Adipocyte (in vitro differentiated cells): Measurements from ENCODE around the gene LY6G6F.

Experiments
- DNase-seq: peaks from one replicate; pipeline ENCODE4 v3.0.0-alpha.2; 2015; ENCODE audit warnings: low read depth
- H3K27me3 ChIP-seq: replicated peaks from 2 replicates; pipeline ENCODE4 v1.7.0; 2013; ENCODE audit warnings: mild to moderate bottlenecking, low read length, moderate library complexity; ENCODE audit not compliant: control insufficient read depth, insufficient read depth
- H3K36me3 ChIP-seq: 2 replicates; pipeline ENCODE4 v1.7.0; 2013; ENCODE audit warnings: low read length, mild to moderate bottlenecking, moderate library complexity; ENCODE audit not compliant: control insufficient read depth, insufficient read depth, severe bottlenecking
- H3K4me1 ChIP-seq: 2 replicates; pipeline ENCODE4 v1.7.0; 2013; ENCODE audit warnings: mild to moderate bottlenecking, low read length, moderate library complexity; ENCODE audit not compliant: control insufficient read depth, insufficient read depth
- H3K4me3 ChIP-seq: 2 replicates; pipeline ENCODE4 v1.7.0; 2013; ENCODE audit warnings: mild to moderate bottlenecking, low read length, moderate library complexity
- H3K9ac ChIP-seq: 2 replicates; pipeline ENCODE4 v1.7.0; 2013; ENCODE audit warnings: mild to moderate bottlenecking, low read length, moderate library complexity
- H3K9me3 ChIP-seq: 2 replicates; pipeline ENCODE4 v1.7.0; 2013; ENCODE audit warnings: mild to moderate bottlenecking, low read length, moderate library complexity; ENCODE audit not compliant: control insufficient read depth

Gene LY6G6F

DNA sequence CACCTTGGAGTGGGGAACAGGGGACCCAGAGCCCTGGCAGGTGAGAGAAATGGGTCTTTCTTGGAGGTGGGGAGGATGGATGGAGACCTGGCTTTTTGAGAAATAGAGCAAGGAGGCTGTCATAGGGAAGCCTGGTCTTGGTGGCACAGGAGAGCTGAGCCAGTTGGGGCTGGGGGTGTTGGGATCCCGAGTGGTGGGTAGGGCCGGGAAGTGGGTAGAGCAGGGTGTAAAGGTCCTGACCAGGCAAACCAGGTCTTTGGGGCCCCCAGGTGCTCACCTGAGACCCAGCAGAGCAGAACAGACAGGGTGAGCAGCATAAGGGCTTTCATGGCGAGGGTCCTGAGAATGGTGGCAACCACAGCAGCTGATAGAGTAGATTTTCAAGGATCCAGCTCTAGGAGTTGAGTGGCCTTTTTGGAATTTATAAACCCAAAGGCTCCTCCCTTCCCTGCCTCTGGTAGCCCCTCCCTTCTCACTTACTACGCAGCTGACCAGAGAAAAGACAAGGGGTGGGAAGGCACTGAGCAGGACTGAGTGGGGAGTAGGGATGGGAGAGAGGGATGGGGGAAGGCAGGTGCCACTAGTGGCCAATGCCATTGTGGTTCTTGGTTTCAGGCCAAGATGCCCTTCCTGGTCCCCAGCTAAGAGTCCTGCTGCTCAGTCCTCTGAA is 14.8 kb downstream of the LY6G6F start, which contains the start of gene LY6G6C:
LY6G6C (minus strand) TSS at position 396 of the 670 bp plus-strand sequence; CDS start at position 329, 67 bp downstream.
- no peaks in the 10 kb centered on the region for H3K9me3 ChIP-seq
- H3K9ac ChIP-seq = no peak within 1 kb of the TSS
- no peak for DNase-seq
- no peaks in the 10 kb centered on the region for H3K4me1 ChIP-seq
- H3K27me3 ChIP-seq = peaks cover 2% of the 10 kb centered on the region
- H3K4me3 ChIP-seq = no peak within 1 kb of the TSS
- H3K36me3 ChIP-seq = peaks cover 5% of the 10 kb centered on the region

DNA sequence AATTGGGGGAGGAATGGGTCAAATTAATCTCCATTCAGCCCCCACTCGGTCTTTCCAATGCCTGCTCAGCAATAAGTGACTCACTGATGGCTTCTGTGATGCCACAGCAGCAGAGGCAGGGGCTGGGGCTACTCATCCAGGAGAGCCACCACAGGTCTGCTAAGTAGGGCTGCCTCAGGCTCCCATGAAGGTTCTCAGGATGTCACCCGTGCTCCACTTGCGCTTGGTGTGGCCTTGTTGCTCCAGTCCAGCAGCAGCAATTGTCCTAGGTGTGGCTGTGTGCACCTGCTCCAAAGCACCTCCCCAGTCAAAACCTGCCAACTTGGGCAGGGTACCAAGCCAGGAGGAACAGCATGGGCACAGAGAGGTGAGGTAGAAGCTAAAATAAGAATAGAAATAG is 15.5 kb downstream of the LY6G6F start:
- Histone ChIP-seq H3K4me1 (peaks cover 3% of the 10 kb centered on the region), H3K9ac (no peak overlapping the region), H3K4me3 (no peak overlapping the region), H3K9me3 (no peaks in the 10 kb centered on the region), H3K27me3 (peaks cover 2% of the 10 kb centered on the region), H3K36me3 (peaks cover 11% of the 10 kb centered on the region)
- DNase-seq = no peak

DNA sequence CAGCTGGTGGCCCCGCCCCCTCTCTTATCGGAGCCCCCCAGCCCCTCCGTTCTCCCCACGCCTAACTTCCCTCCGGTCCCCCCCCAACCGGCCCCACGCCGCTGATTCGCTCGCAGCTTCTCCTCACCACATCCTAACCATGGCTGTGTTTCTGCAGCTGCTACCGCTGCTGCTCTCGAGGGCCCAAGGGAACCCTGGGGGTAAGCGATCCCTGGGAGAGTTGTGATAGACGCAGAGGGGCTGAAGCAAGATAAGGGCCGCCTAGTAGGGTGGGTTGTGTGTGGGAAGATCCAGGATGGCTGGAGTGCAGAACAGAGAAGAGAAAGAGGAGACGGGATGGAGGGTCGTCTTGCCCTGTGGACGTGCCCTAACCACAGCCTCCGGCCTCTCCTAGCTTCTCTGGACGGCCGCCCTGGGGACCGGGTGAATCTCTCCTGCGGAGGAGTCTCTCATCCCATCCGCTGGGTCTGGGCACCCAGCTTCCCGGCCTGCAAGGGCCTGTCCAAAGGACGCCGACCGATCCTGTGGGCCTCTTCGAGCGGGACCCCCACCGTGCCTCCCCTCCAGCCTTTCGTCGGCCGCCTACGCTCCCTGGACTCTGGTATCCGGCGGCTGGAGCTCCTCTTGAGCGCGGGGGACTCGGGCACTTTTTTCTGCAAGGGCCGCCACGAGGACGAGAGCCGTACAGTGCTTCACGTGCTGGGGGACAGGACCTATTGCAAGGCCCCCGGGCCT is 16.7 kb downstream of the LY6G6F start, which contains the start of gene MPIG6B:
MPIG6B (plus strand) TSS at position 129 of the 735 bp plus-strand sequence; CDS start at position 140, 11 bp downstream.
- Histone ChIP-seq H3K36me3 (peaks cover 15% of the 10 kb centered on the region), H3K9me3 (no peaks in the 10 kb centered on the region), H3K9ac (no peak within 1 kb of the TSS), H3K4me1 (peaks cover 13% of the 10 kb centered on the region), H3K4me3 (no peak within 1 kb of the TSS), H3K27me3 (peaks cover 2% of the 10 kb centered on the region)
- DNase-seq = no peak

DNA sequence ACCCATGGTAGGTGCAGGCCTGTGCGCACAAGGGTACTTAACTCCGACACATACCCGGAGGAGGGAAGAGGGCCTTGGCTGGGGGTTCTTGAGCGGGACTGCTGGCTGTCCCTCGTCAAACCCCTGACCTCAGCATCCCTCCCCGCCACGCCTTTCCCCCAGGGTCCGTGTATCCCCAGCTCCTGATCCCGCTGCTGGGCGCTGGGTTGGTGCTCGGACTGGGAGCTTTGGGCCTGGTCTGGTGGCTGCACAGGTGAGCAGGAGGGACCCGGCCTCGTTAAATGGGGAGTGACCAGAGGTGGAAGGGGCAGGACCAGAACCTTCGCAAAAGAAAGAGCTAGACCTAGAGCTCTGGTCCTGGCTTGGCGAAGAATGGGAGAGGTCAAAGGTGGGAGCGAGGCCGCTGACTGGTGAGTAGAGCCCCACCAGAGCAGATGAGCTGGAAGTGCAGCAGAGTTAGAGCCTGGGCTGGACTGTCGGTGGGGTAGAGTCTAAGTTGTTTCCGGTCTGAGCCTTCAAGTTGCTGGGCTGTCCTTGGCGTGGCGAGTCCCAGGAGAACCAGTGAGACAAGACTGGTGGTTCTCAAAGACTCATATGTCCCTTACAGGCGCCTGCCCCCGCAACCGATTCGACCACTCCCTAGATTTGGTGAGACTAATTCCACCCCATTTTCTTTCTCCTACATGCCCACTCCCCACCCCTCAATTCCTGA is 17.5 kb downstream of the LY6G6F start:
- H3K9me3 ChIP-seq = no peaks in the 10 kb centered on the region
- H3K27me3 ChIP-seq = peaks cover 2% of the 10 kb centered on the region
- peaks cover 18% of the 10 kb centered on the region for H3K4me1 ChIP-seq
- no peak overlapping the region for H3K4me3 ChIP-seq
- no peak for DNase-seq
- no peak overlapping the region for H3K9ac ChIP-seq
- H3K36me3 ChIP-seq = peaks cover 15% of the 10 kb centered on the region

DNA sequence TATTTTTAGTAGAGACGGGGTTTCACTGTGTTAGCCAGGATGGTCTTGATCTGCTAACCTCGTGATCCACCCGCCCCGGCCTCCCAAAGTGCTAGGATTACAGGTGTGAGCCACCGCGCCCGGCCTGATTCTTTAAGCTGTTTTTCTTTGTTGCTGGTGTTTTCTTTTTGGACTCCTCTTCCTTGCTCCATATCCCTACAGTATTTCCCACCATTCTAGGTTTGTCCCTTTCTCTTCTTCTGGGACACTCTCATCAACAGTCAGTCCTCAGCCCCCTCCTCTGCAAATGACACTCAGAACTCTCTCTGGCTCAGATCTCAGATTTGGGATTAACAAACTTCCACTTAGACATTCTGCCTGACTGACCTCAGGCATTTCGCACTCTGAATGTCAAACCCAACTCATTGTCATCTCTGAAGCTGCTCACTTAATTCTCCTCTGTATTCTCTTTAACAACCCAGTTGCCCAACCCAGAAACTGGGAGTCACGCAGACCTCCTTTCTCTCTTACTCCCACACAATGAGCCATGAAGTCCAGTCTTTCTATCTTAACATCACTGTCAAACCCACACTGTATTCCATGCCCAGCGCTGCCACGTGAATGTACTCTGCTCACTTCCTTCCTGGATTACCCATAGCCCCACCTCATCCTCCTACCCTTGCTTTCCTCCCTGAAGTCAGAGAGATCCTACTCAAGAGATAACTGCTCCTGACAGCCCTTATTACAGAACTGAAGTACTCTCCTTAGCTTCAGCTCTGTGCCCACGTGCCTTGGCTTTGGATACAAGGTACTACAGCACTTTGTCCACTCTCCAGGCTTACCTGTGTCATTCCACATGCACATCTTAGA is 19.1 kb downstream of the LY6G6F start:
- DNase-seq = no peak
- peaks cover 18% of the 10 kb centered on the region for H3K36me3 ChIP-seq
- no peak overlapping the region for H3K4me3 ChIP-seq

DNA sequence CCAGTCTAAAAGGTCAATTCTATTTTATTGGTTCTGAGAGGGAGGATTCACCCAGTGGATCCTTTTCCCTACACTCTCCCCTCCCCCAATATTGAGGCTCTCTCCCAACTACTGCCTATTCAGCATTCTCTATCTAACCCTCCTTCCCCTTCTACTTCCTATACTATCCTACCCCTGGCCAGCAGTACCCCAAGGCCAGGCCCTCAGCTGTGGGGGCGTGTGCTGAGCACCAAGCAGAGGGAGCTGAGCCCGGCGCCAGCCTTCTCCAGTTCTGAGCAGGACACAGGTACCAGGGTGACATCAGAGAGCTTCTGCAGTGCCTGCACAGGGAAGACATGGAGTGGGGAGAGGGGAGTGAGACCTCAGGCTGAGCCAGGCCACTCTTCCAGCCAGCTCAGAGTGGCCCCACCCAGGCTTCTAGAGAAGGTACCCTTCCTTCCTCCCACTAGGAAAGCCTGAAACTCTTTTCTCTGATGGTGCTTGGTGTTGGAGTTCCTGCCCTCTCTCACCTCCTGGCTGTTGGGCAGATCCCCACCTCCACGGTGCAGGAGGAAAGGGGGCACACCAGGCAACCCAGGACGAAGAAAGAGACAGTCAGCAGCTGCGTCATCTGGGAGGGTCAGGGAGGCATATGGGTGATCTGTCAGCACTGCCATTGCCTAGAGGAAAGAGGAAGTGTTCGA is 20.5 kb downstream of the LY6G6F start:
- H3K9me3 ChIP-seq = no peaks in the 10 kb centered on the region
- no peaks in the 10 kb centered on the region for H3K27me3 ChIP-seq
- H3K9ac ChIP-seq = no peak overlapping the region
- H3K4me1 ChIP-seq = peaks cover 24% of the 10 kb centered on the region
- peaks cover 31% of the 10 kb centered on the region for H3K36me3 ChIP-seq
- DNase-seq = no peak
- H3K4me3 ChIP-seq = peak overlapping the region; percentile 94

More for the DNA sequence above, 19.1 kb downstream of the LY6G6F start:
- Histone ChIP-seq H3K4me1 (peaks cover 23% of the 10 kb centered on the region), H3K9ac (no peak overlapping the region), H3K27me3 (no peaks in the 10 kb centered on the region), H3K9me3 (no peaks in the 10 kb centered on the region)

DNA sequence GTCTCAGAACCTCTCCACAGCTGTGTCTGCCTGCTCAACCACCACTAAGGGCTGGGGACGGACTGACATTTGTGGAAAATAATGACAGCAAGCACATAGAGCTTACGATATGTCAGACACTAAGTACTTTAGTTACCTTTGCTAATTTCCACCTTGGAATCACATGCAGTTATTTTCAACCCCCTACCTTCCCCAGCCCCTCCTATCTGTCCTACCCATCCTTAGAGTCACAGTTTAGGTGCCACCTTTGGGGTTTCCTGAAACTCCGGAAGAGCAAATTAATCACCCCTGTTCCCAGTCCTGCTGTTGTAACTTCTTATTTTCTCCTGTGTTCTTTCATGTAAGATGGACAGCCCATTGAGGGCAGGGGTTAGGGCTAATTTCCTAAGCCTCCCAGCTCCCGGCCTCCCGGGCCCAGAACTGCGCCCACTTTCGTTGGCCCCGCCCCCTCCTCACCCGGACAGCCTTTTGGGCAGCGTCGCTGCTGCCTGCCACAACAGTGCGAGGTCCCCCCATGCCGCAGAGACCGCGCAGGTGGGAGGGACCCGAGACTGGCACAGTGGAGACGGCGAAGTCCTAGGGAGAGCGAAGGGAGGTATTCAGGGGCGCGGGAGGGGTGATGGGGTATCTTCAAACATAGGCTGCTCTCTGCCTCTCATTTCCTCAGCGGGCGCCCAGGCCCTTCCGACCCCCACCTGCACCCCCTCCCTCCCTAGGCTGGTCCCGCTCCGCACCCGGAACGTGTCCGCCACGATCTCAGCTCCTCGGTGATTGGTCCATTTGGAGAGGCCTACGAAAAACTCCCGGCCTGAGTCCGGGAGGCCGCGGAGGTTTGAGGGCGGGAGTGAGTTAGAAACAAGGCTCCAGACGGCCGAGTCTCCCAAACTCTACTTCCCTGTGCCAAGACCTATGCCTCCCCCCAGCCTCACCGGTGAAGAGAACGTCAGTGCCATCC is 21.3 kb downstream of the LY6G6F start:
- H3K4me3 ChIP-seq = peak overlapping the region; percentile 94
- H3K9me3 ChIP-seq = no peaks in the 10 kb centered on the region
- peaks cover 24% of the 10 kb centered on the region for H3K4me1 ChIP-seq
- no peaks in the 10 kb centered on the region for H3K27me3 ChIP-seq
- peaks cover 37% of the 10 kb centered on the region for H3K36me3 ChIP-seq
- DNase-seq = no peak
- peak overlapping the region; percentile 93 for H3K9ac ChIP-seq

DNA sequence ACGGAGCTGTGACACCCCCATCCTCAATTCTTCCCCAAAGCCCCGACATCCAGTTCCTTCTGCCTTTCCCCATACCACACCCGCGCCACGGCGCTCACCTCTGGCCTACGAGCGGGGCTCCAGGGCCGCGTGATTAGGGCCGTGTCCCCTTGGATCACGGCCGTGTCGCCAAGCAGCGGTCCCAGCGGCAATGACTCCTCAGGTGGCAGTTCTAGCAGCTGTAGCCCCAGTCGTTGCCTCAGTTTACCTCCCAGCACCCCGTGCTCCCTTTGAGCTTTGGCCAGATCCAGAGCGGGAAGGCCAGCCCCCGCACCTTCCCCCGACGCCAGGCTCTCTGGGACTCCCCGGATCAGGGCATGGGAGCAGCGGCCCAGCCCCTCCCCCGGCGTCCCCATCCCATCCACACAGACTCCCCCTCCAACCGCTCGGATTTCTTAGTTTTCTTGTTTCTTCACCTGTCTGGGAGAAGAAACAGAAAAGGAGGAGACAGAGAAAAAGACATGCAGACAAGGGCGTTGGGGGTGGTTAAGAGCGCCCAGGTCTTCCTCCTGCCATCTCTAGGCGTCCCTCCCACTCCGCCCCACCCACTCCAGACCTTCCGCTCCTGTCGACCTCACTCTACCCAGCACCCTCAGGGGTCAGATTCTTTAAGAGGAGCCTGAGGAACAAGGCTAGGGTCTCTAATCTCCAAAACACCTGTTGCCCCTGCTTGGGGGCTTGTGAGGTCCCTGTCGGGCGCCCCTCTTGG is 22.3 kb downstream of the LY6G6F start, which contains the start of gene DDAH2:
DDAH2 (minus strand) TSS at position 533 of the 748 bp plus-strand sequence; CDS start at position 395, 138 bp downstream.
- Histone ChIP-seq H3K27me3 (no peaks in the 10 kb centered on the region), H3K36me3 (peaks cover 46% of the 10 kb centered on the region), H3K4me1 (peaks cover 27% of the 10 kb centered on the region), H3K9me3 (no peaks in the 10 kb centered on the region), H3K9ac (peak within 1 kb of the TSS; percentile 93), H3K4me3 (peak within 1 kb of the TSS; percentile 94)
- no peak for DNase-seq

DNA sequence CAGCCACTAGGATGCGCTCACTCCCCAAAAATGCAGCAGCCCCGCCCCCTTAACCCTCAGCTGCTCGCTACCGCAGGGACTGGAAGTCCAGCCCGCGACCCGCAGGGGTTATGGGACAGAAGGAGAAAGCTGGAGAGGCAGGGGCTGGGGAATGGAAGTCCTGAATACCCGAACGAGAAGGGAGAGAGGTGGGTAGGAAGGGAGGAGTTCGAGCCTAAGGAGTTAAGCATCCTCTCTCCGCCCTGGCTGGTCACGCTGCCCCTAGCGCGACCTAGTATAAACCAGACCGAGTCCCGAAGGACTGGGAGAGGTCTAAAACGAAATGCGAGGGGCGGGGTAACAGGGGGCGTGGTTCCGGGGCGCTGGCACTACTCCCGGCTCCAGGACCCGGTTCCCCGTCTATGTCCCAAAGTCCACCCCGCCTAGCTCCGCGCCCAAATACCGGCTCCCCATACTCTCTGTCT is 22.9 kb downstream of the LY6G6F start:
- Histone ChIP-seq H3K36me3 (peaks cover 50% of the 10 kb centered on the region), H3K9ac (peak overlapping the region; percentile 93), H3K9me3 (no peaks in the 10 kb centered on the region), H3K27me3 (no peaks in the 10 kb centered on the region), H3K4me1 (peaks cover 33% of the 10 kb centered on the region), H3K4me3 (peak overlapping the region; percentile 94)
- DNase-seq = peak; percentile 95
